SK-N-SH (cell line): Measurements from ENCODE around the gene ACKR3. TPM values are rescaled to one million over a fixed set of nuclear protein-coding genes. Genes with fewer than 3 reads are reported as not detected.

Experiments used
- CTCF ChIA-PET: fragments of 300-600, 350-600 bp; formaldehyde crosslinking; extraction: SDS; loops from one replicate; lab custom pipeline; 2021; lab: Yijun Ruan, JAX
- POLR2A ChIA-PET: fragments of 350-600 bp; sonication (Branson Sonifier 250); formaldehyde crosslinking; extraction: SDS; loops from one replicate; lab custom pipeline; 2020; ENCODE audit warnings: antibody characterized with exemption, inconsistent platforms; lab: Yijun Ruan, JAX
- DNase-seq: peaks from one replicate; pipeline ENCODE4 v3.0.0; 2012
- H2AFZ ChIP-seq: fragments of 200-600 bp; sonication (generic); 2 replicates; pipeline ENCODE4 v1.8.1; 2016; ENCODE audit warnings: antibody characterized with exemption, mild to moderate bottlenecking, low read depth
- H3F3A ChIP-seq: fragments of 200-600 bp; sonication (generic); replicated peaks from 2 replicates; pipeline ENCODE3; 2016; ENCODE audit warnings: antibody characterized with exemption, mild to moderate bottlenecking; ENCODE audit not compliant: insufficient read depth
- H3K27ac ChIP-seq, 2 experiments: fragments of 200-500 bp in 1 of 2; fragments of 200-600 bp in 1 of 2; sonication (Bioruptor generic) in 1 of 2; sonication (generic), shearing (Covaris generic) in 1 of 2; 2 replicates each; pipeline versions ENCODE4 v1.5.1 to v1.6.1; 2014 to 2016; ENCODE audit warnings: low read depth in 2 of 2, inconsistent platforms in 1 of 2, low read length in 1 of 2, mild to moderate bottlenecking in 1 of 2, mixed read lengths in 1 of 2
- H3K27me3 ChIP-seq: fragments of 200-600 bp; sonication (generic), shearing (Covaris generic); 2 replicates; pipeline ENCODE4 v1.6.1; 2016; ENCODE audit warnings: mixed run types; ENCODE audit not compliant: insufficient read depth
- H3K36me3 ChIP-seq, 2 experiments: fragments of 200-500 bp in 1 of 2; fragments of 200-600 bp in 1 of 2; sonication (Bioruptor generic) in 1 of 2; sonication (generic) in 1 of 2; replicated peaks in 1 of 2; 2 replicates each; pipeline versions ENCODE3 to v1.5.1; 2014 to 2016; ENCODE audit warnings: low read length in 1 of 2, mild to moderate bottlenecking in 1 of 2; ENCODE audit not compliant: insufficient read depth in 2 of 2, control insufficient read depth in 1 of 2
- H3K4me1 ChIP-seq, 2 experiments: fragments of 200-500 bp in 1 of 2; fragments of 200-600 bp in 1 of 2; sonication (Bioruptor generic) in 1 of 2; sonication (generic), shearing (Covaris generic) in 1 of 2; 2 replicates each; pipeline versions ENCODE4 v1.5.1 to v1.6.1; 2014 to 2016; ENCODE audit warnings: low read depth in 1 of 2, low read length in 1 of 2, mixed run types in 1 of 2; ENCODE audit not compliant: insufficient read depth in 2 of 2, control insufficient read depth in 1 of 2
- H3K4me2 ChIP-seq: fragments of 200-600 bp; sonication (generic), shearing (Covaris generic); 2 replicates; pipeline ENCODE4 v1.6.1; 2017; ENCODE audit warnings: mixed run types
- H3K4me3 ChIP-seq, 2 experiments: fragments of 200-500 bp in 1 of 2; fragments of 200-600 bp in 1 of 2; sonication (Bioruptor generic) in 1 of 2; sonication (generic), shearing (Covaris generic) in 1 of 2; 2 replicates each; pipeline versions ENCODE4 v1.5.1 to v1.8.1; 2014 to 2016; ENCODE audit warnings: low read depth in 2 of 2, inconsistent platforms in 1 of 2, low read length in 1 of 2, mild to moderate bottlenecking in 1 of 2, mixed read lengths in 1 of 2, moderate library complexity in 1 of 2
- H3K79me2 ChIP-seq: fragments of 200-600 bp; sonication (generic); 2 replicates; pipeline ENCODE4 v1.8.1; 2017; ENCODE audit warnings: mild to moderate bottlenecking; ENCODE audit not compliant: insufficient read depth
- H3K9ac ChIP-seq: fragments of 200-600 bp; sonication (generic); 2 replicates; pipeline ENCODE4 v1.6.1; 2017; ENCODE audit warnings: mixed run types
- H3K9me2 ChIP-seq: fragments of 200-600 bp; sonication (generic); 2 replicates; pipeline ENCODE4 v1.6.1; 2017; ENCODE audit warnings: mixed run types
- H3K9me3 ChIP-seq: fragments of 200-600 bp; sonication (generic); 2 replicates; pipeline ENCODE4 v1.6.1; 2017; ENCODE audit warnings: mixed run types, mild to moderate bottlenecking, moderate library complexity
- H4K20me1 ChIP-seq: fragments of 200-600 bp; sonication (generic); 2 replicates; pipeline ENCODE4 v1.6.1; 2017; ENCODE audit warnings: mild to moderate bottlenecking, mixed run types; ENCODE audit not compliant: insufficient read depth
- CHD2 ChIP-seq: fragments of 150-350 bp; IDR thresholded peaks from 2 replicates; pipeline ENCODE4 v1.6.1; 2018; ENCODE audit warnings: low read length; ENCODE audit not compliant: partially characterized antibody
- CTCF ChIP-seq: fragments of 200-600 bp; sonication (generic); IDR thresholded peaks from 2 replicates; pipeline ENCODE4 v1.6.1; 2017; ENCODE audit warnings: antibody characterized with exemption, mild to moderate bottlenecking, moderate library complexity
- EP300 ChIP-seq, 2 experiments: IDR thresholded peaks; 2 replicates each; pipeline versions ENCODE4 v1.4.0 to v1.6.1; 2012; ENCODE audit warnings: borderline replicate concordance in 1 of 2, low read depth in 1 of 2, low read length in 1 of 2
- FOXM1 ChIP-seq: IDR thresholded peaks from 2 replicates; pipeline ENCODE4 v1.4.0; 2012; ENCODE audit warnings: low read depth, mild to moderate bottlenecking
- JUND ChIP-seq: IDR thresholded peaks from 2 replicates; pipeline ENCODE4 v1.4.0; 2012
- POLR2AphosphoS5 ChIP-seq: IDR thresholded peaks from 2 replicates; pipeline ENCODE4 v1.6.1; 2012; ENCODE audit warnings: low read depth, low read length
- REST ChIP-seq: IDR thresholded peaks from 2 replicates; pipeline ENCODE4 v1.6.1; 2012; ENCODE audit warnings: mild to moderate bottlenecking, low read depth, low read length, moderate library complexity
- RXRA ChIP-seq: IDR thresholded peaks from 2 replicates; pipeline ENCODE4 v1.4.0; 2012; ENCODE audit warnings: low read depth, mild to moderate bottlenecking, borderline replicate concordance
- TAF1 ChIP-seq: IDR thresholded peaks from 2 replicates; pipeline ENCODE4 v1.6.1; 2012; ENCODE audit warnings: low read depth, mild to moderate bottlenecking, low read length, moderate library complexity, borderline replicate concordance
- TEAD4 ChIP-seq: IDR thresholded peaks from 2 replicates; pipeline ENCODE4 v1.4.0; 2012; ENCODE audit warnings: mild to moderate bottlenecking, borderline replicate concordance; ENCODE audit not compliant: insufficient read depth
- ZBTB33 ChIP-seq: IDR thresholded peaks from 2 replicates; pipeline ENCODE4 v1.4.0; 2012; ENCODE audit warnings: low read depth, borderline replicate concordance
- WGBS: methylation state at CpG from one replicate; pipeline ENCODE4 v1.1.6; 2017; ENCODE audit warnings: low lambda C conversion rate; 5-methylcytosine and 5-hydroxymethylcytosine counted together
- polyA plus RNA-seq, 3 experiments: library from polyadenylated mRNA; depleted of rRNA; stranded (reverse); fragments of >200 nt; gene quantifications; 2 replicates each; pipeline ENCODE4 v1.2.3, GENCODE V29; 2012

Gene ACKR3
- polyA plus RNA-seq, 1 of the 3 experiments (the other 2 are of a cell fraction) = not detected

- ChIA-PET POLR2A (no interaction called here), CTCF (interaction anchor here (1.1 kb wide), 1 partner anchor 16 kb away, joined by 3 read pairs; the partner anchor contains the start of gene ACKR3)
- H3K9me3 ChIP-seq = no peaks in the 10 kb centered on the region
- WGBS = 36% methylated on average over 8 of the region's 8 CpGs
- no peaks in the 10 kb centered on the region for H3K79me2 ChIP-seq
- H3F3A ChIP-seq = no peaks in the 10 kb centered on the region
- no peak overlapping the region for H3K4me2 ChIP-seq
- no peak for DNase-seq
- no peak overlapping the region for H3K27ac ChIP-seq
- TF ChIP-seq JUND = no peak
- TF ChIP-seq TEAD4 = no peak
- no peak for TF ChIP-seq EP300 (IDR thresholded peaks at IDR 0.05; ENCODE audit: borderline replicate concordance in 1 of 2, low read depth in 1 of 2, low read length in 1 of 2)
- no peaks in the 10 kb centered on the region for H3K36me3 ChIP-seq
- no peaks in the 10 kb centered on the region for H4K20me1 ChIP-seq
- no peaks in the 10 kb centered on the region for H3K4me1 ChIP-seq
- H3K27me3 ChIP-seq = no peaks in the 10 kb centered on the region; the same call in 1 of the 2 replicates
- H3K4me3 ChIP-seq = no peak overlapping the region
- no peak overlapping the region for H3K9ac ChIP-seq
- no peak overlapping the region for H2AFZ ChIP-seq
- no peaks in the 10 kb centered on the region for H3K9me2 ChIP-seq
These were observed 16.1 kb upstream of the ACKR3 start for GRCh38 chr2:236553522-236553921.

- Histone ChIP-seq H3K4me3 (no peak overlapping the region), H4K20me1 (no peaks in the 10 kb centered on the region), H3K4me2 (no peak overlapping the region), H2AFZ (no peak overlapping the region), H3K9ac (no peak overlapping the region), H3K36me3 (no peaks in the 10 kb centered on the region), H3K4me1 (no peaks in the 10 kb centered on the region), H3K79me2 (no peaks in the 10 kb centered on the region), H3K9me3 (no peaks in the 10 kb centered on the region)
- WGBS = 12% methylated on average over 6 of the region's 7 CpGs
- CTCF ChIA-PET = no interaction called here
- DNase-seq = no peak
- POLR2A ChIA-PET = interaction anchor here (0.7 kb wide), 1 partner anchor 168 kb away, joined by 3 read pairs; no protein-coding TSS in a partner anchor
- no peak for TF ChIP-seq ZBTB33
- TF ChIP-seq FOXM1 = no peak
- TF ChIP-seq RXRA = no peak
- TF ChIP-seq CTCF = no peak
- TF ChIP-seq POLR2AphosphoS5 = no peak
- TF ChIP-seq TAF1 = no peak
- no peak for TF ChIP-seq REST
- no peak for TF ChIP-seq CHD2
- no peak for TF ChIP-seq TEAD4
- TF ChIP-seq, all 33 proteins: peak for 0
- Histone ChIP-seq H3F3A (no peaks in the 10 kb centered on the region), H3K9me2 (no peaks in the 10 kb centered on the region), H3K27me3 (no peaks in the 10 kb centered on the region; the same call in 1 of the 2 replicates), H3K27ac (no peak overlapping the region)
These were observed 14.9 kb upstream of the ACKR3 start for GRCh38 chr2:236554629-236555282.
